B cell (primary cell): ENCODE measurements around the gene ABHD18. TPM values are rescaled to one million over a fixed set of nuclear protein-coding genes. Genes with fewer than 3 reads are reported as not detected.

Experiments
- ATAC-seq: fragments of 200-7000 bp; cut with Tn5 transposase; one replicate; pipeline ENCODE4 v1.10.0; 2021; ENCODE audit warnings: low read depth, mild to moderate bottlenecking, moderate number of reproducible peaks, moderate library complexity
- CTCF ChIA-PET: fragments of 350-600 bp; sonication (Branson Sonifier 250); formaldehyde crosslinking; loops from one replicate; lab custom pipeline; 2021; ENCODE audit warnings: antibody characterized with exemption, inconsistent platforms; lab: Charles Lee
- POLR2A ChIA-PET: fragments of 350-600 bp; sonication (Branson Sonifier 250); formaldehyde crosslinking; loops from one replicate; lab custom pipeline; 2021; ENCODE audit warnings: antibody characterized with exemption; lab: Charles Lee
- DNase-seq: peaks from one replicate; pipeline ENCODE4 v3.0.0; 2013
- H2AFZ ChIP-seq: 2 replicates; pipeline ENCODE4 v1.6.1; 2012; ENCODE audit warnings: mild to moderate bottlenecking, low read depth, low read length; ENCODE audit not compliant: insufficient read depth, poor library complexity, severe bottlenecking
- H3K27ac ChIP-seq, 2 donors: 1 replicate in 1 of 2; 2 replicates in 1 of 2; pipeline ENCODE4 v1.5.1; 2012 to 2013; ENCODE audit warnings: low read length in 2 of 2, mild to moderate bottlenecking in 2 of 2, moderate library complexity in 1 of 2
- H3K27me3 ChIP-seq, 4 experiments: fragments of 200-600 bp in 1 of 4; sonication (generic) in 1 of 4; replicated peaks in 1 of 4; 1 replicate in 2 of 4; 2 replicates in 2 of 4; pipeline versions ENCODE4 v1.6.1 to v1.7.0; 2013 to 2016; ENCODE audit warnings: low read length in 3 of 4, mild to moderate bottlenecking in 2 of 4, mixed read lengths in 1 of 4, moderate library complexity in 1 of 4; ENCODE audit not compliant: insufficient read depth in 4 of 4, control insufficient read depth in 3 of 4; ENCODE audit errors: control extremely low read depth in 1 of 4
- H3K36me3 ChIP-seq, 2 experiments: replicated peaks in 1 of 2; 1 replicate in 1 of 2; 2 replicates in 1 of 2; pipeline versions ENCODE4 v1.6.1 to v1.7.1; 2013; ENCODE audit warnings: low read length in 1 of 2; ENCODE audit not compliant: insufficient read depth in 2 of 2, control insufficient read depth in 1 of 2; ENCODE audit errors: control extremely low read depth in 1 of 2, extremely low read depth in 1 of 2
- H3K4me1 ChIP-seq, 2 donors: fragments of 200-600 bp in 1 of 2; sonication (generic) in 1 of 2; 1 replicate in 1 of 2; 2 replicates in 1 of 2; pipeline versions ENCODE4 v1.5.1 to v1.6.1; 2013 to 2017; ENCODE audit warnings: low read length in 2 of 2; ENCODE audit not compliant: control insufficient read depth in 2 of 2, insufficient read depth in 2 of 2
- H3K4me2 ChIP-seq: replicated peaks from 2 replicates; pipeline ENCODE3; 2012; ENCODE audit warnings: mild to moderate bottlenecking, low read depth, low read length; ENCODE audit not compliant: poor library complexity, severe bottlenecking
- H3K4me3 ChIP-seq, 5 experiments: fragments of 200-600 bp in 1 of 5; sonication (generic) in 1 of 5; 1 replicate in 3 of 5; 2 replicates in 2 of 5; pipeline versions ENCODE4 v1.5.1 to v1.7.0; 2011 to 2016; ENCODE audit warnings: low read length in 4 of 5, mild to moderate bottlenecking in 4 of 5, low read depth in 2 of 5, control low read depth in 1 of 5, moderate library complexity in 1 of 5; ENCODE audit not compliant: insufficient read depth in 1 of 5; ENCODE audit errors: control extremely low read depth in 1 of 5, extremely low read depth in 1 of 5
- H3K79me2 ChIP-seq: fragments of 200-600 bp; sonication (generic); one replicate; pipeline ENCODE4 v1.6.0; 2016; ENCODE audit warnings: low read length; ENCODE audit not compliant: control insufficient read depth, insufficient read depth
- H3K9ac ChIP-seq: fragments of 200-600 bp; sonication (generic); 2 replicates; pipeline ENCODE4 v1.6.1; 2017; ENCODE audit warnings: mild to moderate bottlenecking, low read length, moderate library complexity
- H3K9me3 ChIP-seq, 3 donors: one replicate each; pipeline versions ENCODE4 v1.6.1 to v1.7.1; 2013; ENCODE audit warnings: low read length in 2 of 3; ENCODE audit not compliant: control insufficient read depth in 2 of 3, insufficient read depth in 1 of 3; ENCODE audit errors: control extremely low read depth in 1 of 3
- H4K20me1 ChIP-seq: 2 replicates; pipeline ENCODE4 v1.6.0; 2012; ENCODE audit warnings: mild to moderate bottlenecking, low read length; ENCODE audit not compliant: insufficient read depth, control insufficient read depth, poor library complexity, severe bottlenecking
- H3K27ac Mint-ChIP-seq: one replicate; pipeline ENCODE4 v1.8.0; 2021; ENCODE audit warnings: mixed read lengths
- H3K27me3 Mint-ChIP-seq: one replicate; pipeline ENCODE4 v1.8.0; 2021; ENCODE audit warnings: mixed read lengths
- H3K4me1 Mint-ChIP-seq: one replicate; pipeline ENCODE4 v1.8.0; 2021; ENCODE audit warnings: mixed read lengths
- H3K4me3 Mint-ChIP-seq: one replicate; pipeline ENCODE4 v1.8.0; 2021; ENCODE audit warnings: mixed read lengths
- H3K9me3 Mint-ChIP-seq: one replicate; pipeline ENCODE4 v1.8.0; 2022; ENCODE audit warnings: mixed read lengths; ENCODE audit not compliant: insufficient read depth
- CTCF ChIP-seq: fragments of 200-600 bp; IDR thresholded peaks from one replicate; pipeline ENCODE4 v1.8.0; 2022; ENCODE audit warnings: antibody characterized with exemption, mild to moderate bottlenecking
- EZH2 ChIP-seq: IDR thresholded peaks from 2 replicates; pipeline ENCODE4 v1.6.1; 2012; ENCODE audit warnings: borderline replicate concordance, low read depth, mild to moderate bottlenecking, moderate library complexity, low read length; ENCODE audit not compliant: insufficient read depth, poor library complexity, severe bottlenecking
- WGBS: methylation state at CpG from one replicate; pipeline ENCODE4 v1.1.5; 2013; ENCODE audit warnings: missing lambda C conversion rate; ENCODE audit not compliant: insufficient coverage; 5-methylcytosine and 5-hydroxymethylcytosine counted together
- intact Hi-C: fragments of 100-400 bp; cut with micrococcal nuclease; formaldehyde crosslinking; loops from one replicate; pipeline ENCODE4 v1.10.0; 2022
- polyA plus RNA-seq: library from polyadenylated mRNA; depleted of rRNA; stranded (reverse); fragments of >200 nt; gene quantifications from 2 replicates; pipeline ENCODE4 v1.2.3, GENCODE V29; 2012
- total RNA-seq, 2 donors: library from RNA; stranded (reverse); fragments of 120-200 nt in 1 of 2; gene quantifications; 1 replicate in 1 of 2; 2 replicates in 1 of 2; pipeline versions ENCODE4 v1.2.3 to v1.2.4, GENCODE V29; 2013 to 2022

Gene ABHD18
- total and polyA plus RNA-seq, 2 donors (not counting 1 experiment from before 2014, with no cell fraction given) = 6.3 to 17.5 TPM

GRCh38 chr4:127975121-127975770 lies 10.0 kb downstream of the ABHD18 start:
- peaks cover 49% of the 10 kb centered on the region for H3K79me2 ChIP-seq
- ChIA-PET CTCF (interaction anchor here (0.6 kb wide), 1 partner anchor 22 kb away, joined by 7 read pairs; no protein-coding TSS in a partner anchor), POLR2A (interaction anchor here (0.6 kb wide), 1 partner anchor 23 kb away, joined by 4 read pairs; no protein-coding TSS in a partner anchor)
- Mint-ChIP-seq H3K4me1 (no peaks in the 10 kb centered on the region), H3K4me3 (no peak overlapping the region), H3K9me3 (no peaks in the 10 kb centered on the region), H3K27me3 (no peaks in the 10 kb centered on the region), H3K27ac (no peak overlapping the region)
- no peak for DNase-seq
- no peak overlapping the region for H2AFZ ChIP-seq
- TF ChIP-seq EZH2 (no peak), CTCF (no peak)
- H3K4me2 ChIP-seq = no peak overlapping the region
- H3K27ac ChIP-seq = no peak overlapping the region
- peaks cover 0 to 3% (median 0%) of the 10 kb centered on the region in 3 donors for H3K9me3 ChIP-seq
- H3K36me3 ChIP-seq = peaks cover 0 to 19% of the 10 kb centered on the region in 2 experiments
- no peaks in the 10 kb centered on the region for H3K4me1 ChIP-seq
- no CpG with 5 or more reads among the region's 2 CpGs for WGBS
- no peaks in the 10 kb centered on the region for H3K27me3 ChIP-seq
- H3K9ac ChIP-seq = no peak overlapping the region
- H4K20me1 ChIP-seq = peaks cover 24% of the 10 kb centered on the region
- no peak for ATAC-seq
- H3K4me3 ChIP-seq = no peak overlapping the region
- intact Hi-C loops = no loop called here

- no peak overlapping the region for H3K27ac ChIP-seq
- no peaks in the 10 kb centered on the region for H3K4me1 ChIP-seq
- no peaks in the 10 kb centered on the region for H3K9me3 Mint-ChIP-seq
- WGBS = no CpG with 5 or more reads among the region's 2 CpGs
- H3K4me3 Mint-ChIP-seq = no peak overlapping the region
- H3K27me3 Mint-ChIP-seq = no peaks in the 10 kb centered on the region
- H3K27ac Mint-ChIP-seq = no peak overlapping the region
- ATAC-seq (no peak), DNase-seq (no peak)
- H3K27me3 ChIP-seq = no peaks in the 10 kb centered on the region
- peaks cover 16% of the 10 kb centered on the region for H3K79me2 ChIP-seq
- peaks cover 6% of the 10 kb centered on the region for H4K20me1 ChIP-seq
- H2AFZ ChIP-seq = no peak overlapping the region
- TF ChIP-seq CTCF (no peak), EZH2 (no peak)
- no peak overlapping the region for H3K4me2 ChIP-seq
- no peaks in the 10 kb centered on the region for H3K4me1 Mint-ChIP-seq
- peaks cover 0 to 3% (median 0%) of the 10 kb centered on the region in 3 donors for H3K9me3 ChIP-seq
- no peak overlapping the region for H3K9ac ChIP-seq
- H3K36me3 ChIP-seq = peaks cover 0 to 4% of the 10 kb centered on the region in 2 experiments
- intact Hi-C loops = no loop called here
- H3K4me3 ChIP-seq = no peak overlapping the region
- CTCF ChIA-PET = interaction anchor here (0.6 kb wide), 1 partner anchor 164 kb away, joined by 3 read pairs; no protein-coding TSS in a partner anchor
- POLR2A ChIA-PET = no interaction called here
Measured at GRCh38 chr4:127978930-127979329, 13.7 kb downstream of the ABHD18 start.
